NB4 (cell line): ENCODE data around the gene NPAS3.

Source experiments
- CTCF ChIP-seq: IDR thresholded peaks from one replicate; pipeline ENCODE4 v1.5.1; 2012; ENCODE audit warnings: low read depth, low read length
- POLR2A ChIP-seq: IDR thresholded peaks from 2 replicates; pipeline ENCODE4 v1.6.1; 2011; ENCODE audit warnings: mild to moderate bottlenecking; ENCODE audit not compliant: insufficient read length; ENCODE audit errors: extremely low read depth

GRCh38 chr14:32938719-32939253 is at the start of gene NPAS3:
- no peak for TF ChIP-seq CTCF
- no peak for TF ChIP-seq POLR2A
